ENCODE data around the gene ESAM.

The ESAM gene

GRCh38 chr11:124727474-124727873 lies 34.6 kb downstream of the ESAM start:
- no peak for DNase-seq

DNA sequence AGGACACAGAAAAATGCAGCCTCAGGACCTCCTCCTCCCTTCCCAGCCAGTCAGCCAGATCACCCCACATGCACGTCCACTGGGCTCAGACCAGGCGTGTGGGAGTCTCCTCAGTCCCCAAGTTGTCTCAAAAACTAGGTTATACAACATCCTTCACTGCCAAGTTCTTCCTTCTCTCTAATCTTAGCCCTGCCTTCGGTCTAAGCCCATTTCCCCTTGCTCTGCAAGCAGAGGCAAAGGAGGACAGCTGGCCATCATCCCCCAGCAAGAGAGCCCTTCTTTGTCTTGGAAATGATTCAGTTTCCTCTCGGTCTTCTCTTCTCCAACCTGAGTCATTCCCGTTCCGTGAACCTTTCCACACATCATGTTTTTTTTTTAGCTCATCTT lies 36.4 kb downstream of the ESAM start:
- DNase-seq, result no peak

GRCh38 chr11:124724979-124725718 lies 36.9 kb downstream of the ESAM start:
- DNase-seq, result no peak

DNA sequence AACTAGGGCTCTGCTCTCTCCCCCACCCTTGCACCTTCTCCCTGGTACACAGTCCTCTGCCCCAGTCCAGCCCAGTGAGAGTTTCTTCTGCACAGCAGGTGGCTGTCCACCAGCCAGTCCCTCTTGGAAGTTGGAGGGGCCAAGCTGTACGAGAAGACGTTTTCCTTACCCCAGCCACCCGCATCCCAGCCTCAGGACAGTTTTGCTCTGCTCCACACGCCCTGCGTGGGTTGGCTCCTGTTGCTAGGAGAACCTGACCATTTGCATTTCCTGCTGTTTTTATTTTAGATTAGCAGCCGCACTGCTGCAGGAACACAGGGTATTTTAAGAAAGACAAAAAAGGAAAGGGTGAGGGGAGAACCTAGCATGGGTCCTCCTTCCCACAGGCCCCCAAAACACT lies 39.9 kb downstream of the ESAM start:
- DNase-seq, result no peak

GRCh38 chr11:124719534-124719933 lies 42.6 kb downstream of the ESAM start:
- no peak for DNase-seq

DNA sequence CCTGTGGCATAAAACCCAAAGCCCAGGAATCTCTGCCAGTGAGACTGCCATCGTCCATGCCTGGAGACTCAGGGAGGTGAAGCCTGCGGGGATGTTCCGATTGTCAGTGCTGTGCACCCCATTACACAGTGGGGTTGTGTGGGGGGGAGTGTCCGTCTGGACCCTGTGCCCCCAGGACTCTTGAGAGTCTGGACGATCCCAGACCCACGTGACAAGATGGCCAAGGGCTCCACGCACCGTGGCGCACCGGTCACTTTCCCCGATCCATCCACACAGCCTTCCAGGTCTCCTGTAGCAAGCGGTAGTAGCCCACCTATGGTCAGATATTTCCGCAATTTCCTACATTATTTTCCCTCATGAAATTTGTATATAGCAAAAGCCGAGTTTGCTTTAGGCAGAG lies 43.3 kb downstream of the ESAM start:
- no peak for DNase-seq

- DNase-seq, result peak in 1 of 2 experiments; percentile 12
These were observed 44.1 kb downstream of the ESAM start for GRCh38 chr11:124717786-124718651.

- no peak for DNase-seq
These were observed 44.7 kb downstream of the ESAM start for GRCh38 chr11:124717421-124717785.

GRCh38 chr11:124716591-124716990 lies 45.5 kb downstream of the ESAM start:
- DNase-seq, result no peak

DNA sequence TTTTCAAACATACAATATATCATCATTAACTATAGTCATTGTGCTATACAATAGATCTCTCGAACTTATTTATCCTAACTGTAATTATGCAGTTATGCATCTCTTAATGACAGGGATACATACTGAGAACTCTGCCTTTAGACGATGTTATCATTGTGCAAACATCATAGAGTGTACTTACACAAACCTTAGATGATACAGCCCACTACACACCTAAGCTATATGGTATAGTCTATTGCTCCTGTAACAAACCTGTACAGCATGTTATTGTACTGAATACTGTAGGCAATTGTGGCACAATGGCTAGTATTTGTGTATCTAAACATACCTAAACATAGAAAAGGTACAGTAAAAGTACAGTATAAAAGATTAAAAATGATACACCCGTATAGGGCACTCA lies 49.7 kb downstream of the ESAM start:
- no peak for DNase-seq

DNA sequence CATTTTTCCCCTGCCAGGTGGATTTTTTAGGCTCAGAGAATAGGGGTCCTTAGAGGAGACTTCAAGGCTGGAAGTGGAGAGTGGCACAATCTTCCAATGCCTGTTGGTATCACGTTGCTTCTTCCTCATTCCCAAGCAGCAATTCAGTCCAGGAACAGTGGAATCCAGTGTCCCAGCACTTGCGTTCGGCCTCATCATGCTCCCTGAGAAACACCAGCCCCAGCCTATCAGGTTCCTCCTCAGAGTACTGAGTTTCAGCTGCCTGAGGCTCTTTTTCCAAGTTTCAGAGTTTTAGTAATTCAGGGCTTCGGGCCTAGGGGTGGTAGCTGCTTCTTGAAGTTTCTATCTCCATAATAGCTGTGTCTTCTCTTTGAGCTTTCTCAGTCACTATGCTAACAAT lies 54.3 kb downstream of the ESAM start:
- DNase-seq, result no peak
